ENCODE results near the gene RASL11B. TPM values are rescaled to one million over a fixed set of nuclear protein-coding genes. Genes with fewer than 3 reads are reported as not detected.
"Not testable (repeated sequence)": the region's sequence is repeated elsewhere in the genome, so short reads cannot be mapped to it uniquely, and the experiment has no call there.

RASL11B gene
- 1.7 TPM in 1 of 2 replicates, not detected in the other for total RNA-seq (2014; rRNA removed; shearing (Covaris generic))

- Histone ChIP-seq H3K4me1 (replicated peaks) (peaks cover 22% of the 10 kb centered on the region), H3K27ac (no peak within 1 kb of the TSS)
- DNase-seq (ENCODE audit: low read depth in 1 of 2, low spot score in 2 of 2) = peak; percentile 74 to 79
Observed at GRCh38 chr4:52861879-52862616, at the start of gene RASL11B. TSS of gene RASL11B (plus strand) at chr4:52862317. CDS start at chr4:52862508, 191 bp downstream.

DNA sequence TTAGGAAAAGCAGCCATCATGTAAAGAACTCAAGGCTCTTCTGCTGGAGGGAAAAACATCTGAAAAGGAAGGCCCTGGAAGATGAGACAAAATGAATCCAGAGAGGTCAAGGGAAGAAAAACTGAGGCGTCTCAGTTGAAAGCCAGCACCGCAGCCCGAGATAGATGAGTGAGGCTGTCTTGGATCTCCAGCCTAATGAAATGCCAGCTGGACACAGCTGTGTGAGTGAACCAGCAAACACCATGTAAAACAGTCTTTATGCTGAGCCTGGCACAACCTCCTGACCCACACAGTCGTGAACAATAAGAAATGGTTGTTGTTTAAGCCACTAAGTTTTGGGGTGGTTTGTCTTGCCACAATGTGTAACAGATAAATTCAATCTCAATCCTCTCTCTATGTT lies 48.6 kb upstream of the RASL11B start:
- Histone ChIP-seq H3K36me3 (no peaks in the 10 kb centered on the region), H3K9me3 (replicated peaks) (no peaks in the 10 kb centered on the region), H3K27me3 (replicated peaks) (no peaks in the 10 kb centered on the region), H3K27ac (no peak overlapping the region), H3K4me1 (replicated peaks) (no peaks in the 10 kb centered on the region), H3K4me3 (no peak overlapping the region)
- DNase-seq (ENCODE audit: low read depth in 1 of 2, low spot score in 2 of 2) = no peak

More at GRCh38 chr4:52861879-52862616, at the start of gene RASL11B:
- Histone ChIP-seq H3K27me3 (replicated peaks) (peaks cover 7% of the 10 kb centered on the region; the same call in 1 of the 2 replicates), H3K9me3 (replicated peaks) (peaks cover 3% of the 10 kb centered on the region; the same call in 1 of the 2 replicates), H3K36me3 (no peaks in the 10 kb centered on the region), H3K4me3 (peak within 1 kb of the TSS; percentile 51)

GRCh38 chr4:52822583-52822971 lies 39.5 kb upstream of the RASL11B start:
- no peaks in the 10 kb centered on the region for H3K36me3 ChIP-seq
- H3K9me3 ChIP-seq (replicated peaks) = no peaks in the 10 kb centered on the region
- no peaks in the 10 kb centered on the region for H3K27me3 ChIP-seq (replicated peaks)
- no peak overlapping the region for H3K27ac ChIP-seq
- no peak overlapping the region for H3K4me3 ChIP-seq
- peaks cover 10% of the 10 kb centered on the region; the same call in 1 of the 2 replicates for H3K4me1 ChIP-seq (replicated peaks)
- DNase-seq (ENCODE audit: low read depth in 1 of 2, low spot score in 2 of 2) = no peak

GRCh38 chr4:52822972-52823701 lies 39.0 kb upstream of the RASL11B start:
- Histone ChIP-seq H3K4me3 (no peak overlapping the region), H3K27me3 (replicated peaks) (no peaks in the 10 kb centered on the region), H3K36me3 (no peaks in the 10 kb centered on the region), H3K27ac (no peak overlapping the region), H3K9me3 (replicated peaks) (no peaks in the 10 kb centered on the region), H3K4me1 (replicated peaks) (peaks cover 10% of the 10 kb centered on the region; the same call in 1 of the 2 replicates)
- no peak for DNase-seq (ENCODE audit: low read depth in 1 of 2, low spot score in 2 of 2)

GRCh38 chr4:52823702-52824092 lies 38.4 kb upstream of the RASL11B start:
- Histone ChIP-seq H3K36me3 (no peaks in the 10 kb centered on the region), H3K4me3 (no peak overlapping the region), H3K27ac (no peak overlapping the region), H3K9me3 (replicated peaks) (no peaks in the 10 kb centered on the region), H3K27me3 (replicated peaks) (no peaks in the 10 kb centered on the region), H3K4me1 (replicated peaks) (peaks cover 10% of the 10 kb centered on the region; the same call in 1 of the 2 replicates)
- DNase-seq (ENCODE audit: low read depth in 1 of 2, low spot score in 2 of 2) = no peak

GRCh38 chr4:52824270-52824602 lies 37.9 kb upstream of the RASL11B start:
- Histone ChIP-seq H3K9me3 (replicated peaks) (no peaks in the 10 kb centered on the region), H3K27ac (no peak overlapping the region), H3K27me3 (replicated peaks) (no peaks in the 10 kb centered on the region), H3K4me3 (no peak overlapping the region), H3K4me1 (replicated peaks) (peaks cover 10% of the 10 kb centered on the region; the same call in 1 of the 2 replicates), H3K36me3 (no peaks in the 10 kb centered on the region)
- no peak for DNase-seq (ENCODE audit: low read depth in 1 of 2, low spot score in 2 of 2)

DNA sequence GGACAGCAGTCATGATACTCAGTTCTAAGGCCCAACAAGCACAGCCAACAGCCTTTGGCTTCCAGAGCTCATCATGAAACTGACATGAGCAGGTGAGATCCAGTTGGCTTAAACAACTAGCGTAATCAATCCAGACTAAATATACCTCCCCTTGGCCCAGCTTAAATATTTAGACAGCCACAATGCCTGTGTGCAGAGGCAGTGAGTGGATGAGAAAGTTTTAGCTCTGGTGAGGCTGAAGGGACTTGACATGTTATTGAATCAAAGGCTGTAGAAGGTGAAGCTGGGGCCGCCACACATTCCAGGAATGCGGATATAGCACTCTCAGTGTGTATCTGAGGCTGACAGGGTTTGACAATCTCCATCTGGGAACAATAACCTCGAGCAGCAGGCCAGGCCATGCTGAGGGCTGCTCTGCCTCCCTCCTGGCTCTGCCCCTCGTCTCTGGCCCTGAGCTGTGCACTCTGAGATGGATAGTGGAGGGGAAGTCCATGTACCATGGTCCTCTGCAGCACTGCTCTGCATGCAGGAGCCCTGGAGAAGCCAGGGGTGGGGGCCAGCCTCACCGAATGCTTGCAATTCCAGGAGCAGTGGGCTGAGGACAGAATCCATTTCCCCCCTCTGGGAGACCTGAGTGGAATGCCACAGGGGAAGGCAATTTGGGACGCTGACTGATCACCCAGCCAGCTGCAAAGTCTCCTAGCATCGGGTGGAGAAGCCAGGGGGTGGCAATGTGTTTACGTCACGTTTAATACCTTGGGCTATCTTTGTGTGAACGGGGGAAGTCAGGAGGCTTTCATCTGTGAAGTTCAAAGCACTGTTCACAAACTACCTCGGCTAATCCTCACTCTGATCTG lies 37.3 kb upstream of the RASL11B start:
- H3K4me3 ChIP-seq = no peak overlapping the region
- H3K27me3 ChIP-seq (replicated peaks) = no peaks in the 10 kb centered on the region
- no peak for DNase-seq (ENCODE audit: low read depth in 1 of 2, low spot score in 2 of 2)
- H3K9me3 ChIP-seq (replicated peaks) = no peaks in the 10 kb centered on the region
- no peak overlapping the region for H3K27ac ChIP-seq
- no peaks in the 10 kb centered on the region for H3K36me3 ChIP-seq
- H3K4me1 ChIP-seq (replicated peaks) = peaks cover 10% of the 10 kb centered on the region; the same call in 1 of the 2 replicates

DNA sequence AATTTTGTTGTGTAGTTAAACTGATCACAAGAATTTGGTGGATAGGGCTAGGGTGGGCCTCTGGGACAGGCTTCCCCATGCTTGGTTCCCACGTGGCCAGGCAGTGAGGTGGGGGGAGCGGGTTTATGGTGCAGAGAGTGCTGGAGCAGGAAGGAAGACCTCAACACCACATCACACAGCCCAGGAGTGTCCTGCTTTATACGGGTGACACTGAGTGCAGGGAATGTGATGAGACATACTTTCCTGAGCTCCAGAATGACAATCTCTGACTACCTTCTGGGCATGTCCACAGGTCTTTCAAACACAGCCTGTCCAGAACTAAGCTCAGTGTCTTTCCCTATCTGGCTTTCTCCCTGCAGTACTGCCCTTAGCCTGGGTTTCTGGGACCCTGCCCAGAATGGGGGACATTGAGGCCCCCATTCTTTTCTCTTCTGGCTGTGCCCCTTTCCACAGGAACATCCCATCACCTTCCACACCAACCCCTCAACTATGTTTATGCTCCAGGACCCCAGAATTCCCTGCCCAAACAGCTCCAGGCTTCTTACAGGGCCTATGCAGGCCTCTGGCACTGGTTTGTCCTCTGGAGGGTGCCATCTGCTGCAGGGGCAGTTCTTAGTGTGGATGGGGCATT lies 36.5 kb upstream of the RASL11B start:
- no peaks in the 10 kb centered on the region for H3K9me3 ChIP-seq (replicated peaks)
- no peak overlapping the region for H3K4me3 ChIP-seq
- no peak for DNase-seq (ENCODE audit: low read depth in 1 of 2, low spot score in 2 of 2)
- H3K27ac ChIP-seq = no peak overlapping the region
- H3K4me1 ChIP-seq (replicated peaks) = peaks cover 10% of the 10 kb centered on the region; the same call in 1 of the 2 replicates
- H3K27me3 ChIP-seq (replicated peaks) = no peaks in the 10 kb centered on the region
- H3K36me3 ChIP-seq = no peaks in the 10 kb centered on the region

- Histone ChIP-seq H3K27me3 (replicated peaks) (no peaks in the 10 kb centered on the region), H3K36me3 (no peaks in the 10 kb centered on the region), H3K9me3 (replicated peaks) (no peaks in the 10 kb centered on the region), H3K4me3 (no peak overlapping the region), H3K4me1 (replicated peaks) (peaks cover 13% of the 10 kb centered on the region), H3K27ac (no peak overlapping the region)
- no peak for DNase-seq (ENCODE audit: low read depth in 1 of 2, low spot score in 2 of 2)
Observed at GRCh38 chr4:52833941-52834525, 28.1 kb upstream of the RASL11B start.

DNA sequence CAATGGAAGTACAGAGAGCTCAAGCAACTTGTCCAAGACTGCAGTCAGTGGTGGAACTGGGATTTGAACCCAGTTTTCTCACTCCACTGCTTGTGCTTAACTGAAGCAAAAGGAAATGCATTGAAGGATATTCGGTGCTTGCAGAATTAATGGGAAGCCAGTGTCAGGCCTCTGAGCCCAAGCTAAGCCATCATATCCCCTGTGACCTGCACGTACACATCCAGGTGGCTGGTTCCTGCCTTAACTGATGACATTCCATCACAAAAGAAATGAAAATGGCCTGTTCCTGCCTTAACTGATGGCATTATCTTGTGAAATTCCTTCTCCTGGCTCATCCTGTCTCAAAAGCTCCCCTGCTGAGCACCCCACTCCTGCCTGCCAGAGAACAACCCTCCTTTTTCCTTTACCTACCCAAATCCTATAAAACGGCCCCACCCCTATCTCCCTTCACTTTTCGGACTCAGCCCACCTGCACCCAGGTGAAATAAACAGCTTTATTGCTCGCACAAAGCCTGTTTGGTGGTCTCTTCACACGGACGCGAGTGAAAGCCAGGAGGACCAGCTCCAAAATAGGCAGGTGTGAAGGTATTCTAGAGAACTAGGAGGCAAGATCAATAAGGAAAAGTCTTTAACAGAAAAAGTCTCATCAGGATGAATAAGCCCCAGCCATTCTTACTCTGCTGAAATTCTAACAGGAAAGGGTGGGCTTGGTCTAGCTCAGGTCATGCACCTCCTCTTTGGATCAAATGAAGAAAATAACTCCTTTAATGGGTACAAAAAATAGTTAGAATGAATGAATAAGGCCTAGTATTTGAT lies 27.3 kb upstream of the RASL11B start:
- H3K36me3 ChIP-seq; H3K4me3 ChIP-seq; H3K9me3 ChIP-seq (replicated peaks); DNase-seq (ENCODE audit: low read depth in 1 of 2, low spot score in 2 of 2); H3K27me3 ChIP-seq (replicated peaks); H3K27ac ChIP-seq: not testable (repeated sequence)
- peaks cover 13% of the 10 kb centered on the region for H3K4me1 ChIP-seq (replicated peaks)

DNA sequence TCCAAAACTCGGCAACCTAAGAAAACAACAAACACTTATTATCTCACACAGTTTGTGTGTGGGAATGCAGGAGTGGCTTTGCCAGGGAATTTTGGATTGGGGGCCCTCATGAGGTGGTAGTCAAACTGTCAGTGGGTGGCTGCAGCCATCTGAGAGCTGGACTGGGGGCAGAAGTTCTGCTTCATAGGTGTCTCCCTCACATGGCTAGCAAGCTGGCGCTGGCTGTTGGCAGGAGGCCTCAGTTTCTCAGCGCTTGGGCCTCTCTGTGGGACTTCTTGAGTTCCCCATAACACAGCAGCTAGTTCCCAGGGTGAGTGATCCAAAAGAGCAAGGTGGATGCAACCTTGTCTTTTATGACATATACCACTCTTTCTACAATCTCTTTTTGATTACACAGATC lies 26.0 kb upstream of the RASL11B start:
- Histone ChIP-seq H3K4me3 (no peak overlapping the region), H3K36me3 (no peaks in the 10 kb centered on the region), H3K27ac (no peak overlapping the region), H3K9me3 (replicated peaks) (no peaks in the 10 kb centered on the region), H3K4me1 (replicated peaks) (peaks cover 13% of the 10 kb centered on the region), H3K27me3 (replicated peaks) (no peaks in the 10 kb centered on the region)
- no peak for DNase-seq (ENCODE audit: low read depth in 1 of 2, low spot score in 2 of 2)

DNA sequence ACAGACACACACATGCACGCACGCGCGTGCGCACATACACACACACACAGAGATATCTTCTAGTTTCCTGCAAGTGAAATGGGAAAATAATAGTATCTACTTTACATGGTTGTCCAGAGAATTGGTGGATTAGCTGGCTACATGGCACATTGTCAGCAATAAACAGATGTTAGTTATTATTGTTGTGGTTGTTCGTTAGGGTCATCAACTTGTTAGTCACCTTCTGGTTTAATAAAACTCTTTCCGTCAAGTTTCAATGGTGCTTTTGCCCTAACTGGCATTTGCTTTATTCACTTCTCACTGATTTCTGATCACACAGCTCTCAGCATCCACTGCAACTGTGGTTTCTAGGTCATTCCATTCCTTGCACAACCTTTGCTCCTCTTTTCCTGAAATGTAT lies 25.4 kb upstream of the RASL11B start:
- DNase-seq (ENCODE audit: low read depth in 1 of 2, low spot score in 2 of 2) = no peak
- Histone ChIP-seq H3K27ac (no peak overlapping the region), H3K4me1 (replicated peaks) (peaks cover 13% of the 10 kb centered on the region), H3K4me3 (no peak overlapping the region), H3K36me3 (no peaks in the 10 kb centered on the region), H3K27me3 (replicated peaks) (no peaks in the 10 kb centered on the region), H3K9me3 (replicated peaks) (no peaks in the 10 kb centered on the region)
